Suppressor macrophage (primary cell): Measurements from ENCODE around the gene GSTT2.
"Not testable (repeated sequence)": the region's sequence is repeated elsewhere in the genome, so short reads cannot be mapped to it uniquely, and the experiment has no call there.

Experiments
- DNase-seq, 4 experiments: peaks; one replicate each; pipeline ENCODE4 v3.0.0-alpha.2; 2020 to 2022
- total RNA-seq, 17 experiments: gene quantifications; one replicate each; lab custom pipeline; 2026; ENCODE audit warnings: mixed read lengths in 6 of 17, inconsistent platforms in 3 of 17; lab: John Stamatoyannopoulos, UW

The GSTT2 gene
- total RNA-seq, result 0 to 0.18 (median 0) reads per million in 17 experiments

- DNase-seq, result not testable (repeated sequence)
Observed at GRCh38 chr22:23979557-23980240, at the start of gene GSTT2. Gene GSTT2, plus strand, starts transcription at chr22:23980134.

- no peak for DNase-seq
Observed at GRCh38 chr22:23938328-23939016, 41.5 kb upstream of the GSTT2 start.

GRCh38 chr22:23939017-23939357 lies 40.9 kb upstream of the GSTT2 start:
- DNase-seq, result no peak

- DNase-seq, result not testable (repeated sequence)
Observed at GRCh38 chr22:23940166-23940565, 39.8 kb upstream of the GSTT2 start.

GRCh38 chr22:23947391-23947790 lies 32.5 kb upstream of the GSTT2 start:
- not testable (repeated sequence) for DNase-seq

DNA sequence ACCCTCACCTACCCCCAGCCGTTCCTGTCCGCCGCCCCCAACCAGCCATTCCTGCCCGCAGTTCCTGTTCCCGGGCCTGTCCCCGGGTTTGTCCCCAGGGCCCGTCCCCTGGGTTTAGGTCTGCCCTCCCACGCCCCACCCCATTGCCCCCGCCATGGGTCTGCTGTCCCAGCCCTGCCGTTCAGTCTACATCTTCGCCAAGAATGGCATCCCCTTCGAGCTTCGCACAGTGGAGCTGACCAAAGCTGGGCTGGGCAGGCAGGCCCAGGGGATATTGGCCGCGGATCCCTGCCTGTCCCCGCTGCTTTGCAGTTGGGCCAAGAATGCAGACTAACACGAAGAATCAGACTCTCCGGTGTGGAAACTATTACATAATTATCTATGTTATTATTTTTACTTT lies 30.2 kb upstream of the GSTT2 start:
- DNase-seq, result not testable (repeated sequence)

DNA sequence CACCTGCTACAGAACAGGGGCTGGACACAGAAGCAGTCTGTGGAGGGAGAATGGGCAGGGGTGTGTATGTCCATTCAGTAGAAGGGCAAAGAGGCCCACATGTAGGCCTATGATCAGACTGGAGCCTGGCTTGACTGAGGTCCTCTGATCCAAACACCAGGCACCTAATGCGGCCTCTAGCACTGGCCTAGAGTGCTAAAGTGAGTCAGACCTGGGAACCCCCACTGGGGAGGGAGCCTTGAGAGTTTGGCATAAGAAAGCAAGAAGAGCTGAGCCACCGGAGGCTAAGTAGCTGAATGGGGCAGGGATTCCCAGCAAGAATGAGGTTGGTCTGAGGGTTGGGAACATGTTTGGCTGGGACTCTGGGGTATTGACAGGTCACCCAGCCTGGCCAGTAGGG lies 28.6 kb upstream of the GSTT2 start:
- DNase-seq, result peak in 1 of 4 experiments; percentile 7

DNA sequence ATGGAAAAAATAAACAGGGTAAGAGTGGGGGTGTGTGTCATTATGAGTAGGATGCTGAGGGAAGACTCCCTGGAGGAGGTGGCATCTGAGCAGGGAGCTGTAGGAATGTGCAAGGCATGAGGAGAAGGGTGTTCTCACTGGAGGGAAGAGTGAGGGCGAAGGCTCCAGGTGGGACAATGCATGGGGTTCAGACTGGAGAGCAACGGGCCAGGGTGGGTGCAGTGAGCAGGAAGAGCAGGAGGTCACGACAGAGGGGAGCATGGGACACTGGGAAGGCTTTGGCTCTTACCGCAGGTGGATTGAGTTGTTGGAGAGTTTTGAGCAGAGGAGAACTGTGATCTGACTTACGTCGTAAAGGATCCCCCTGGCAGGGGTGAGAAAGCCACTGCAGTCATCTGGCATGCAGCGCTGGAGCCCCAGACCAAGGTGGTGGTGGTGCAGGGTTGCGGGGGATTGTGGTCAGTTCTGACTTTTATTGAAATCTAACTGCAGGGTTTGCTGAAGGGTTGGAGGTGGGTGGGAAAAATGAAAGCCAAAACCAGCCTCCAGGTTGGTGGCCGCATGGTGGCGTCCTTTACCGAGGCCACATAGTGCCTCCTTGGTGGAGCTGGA lies 27.0 kb upstream of the GSTT2 start:
- not testable (repeated sequence) for DNase-seq

GRCh38 chr22:23953485-23953884 lies 26.4 kb upstream of the GSTT2 start:
- DNase-seq, result not testable (repeated sequence)

DNA sequence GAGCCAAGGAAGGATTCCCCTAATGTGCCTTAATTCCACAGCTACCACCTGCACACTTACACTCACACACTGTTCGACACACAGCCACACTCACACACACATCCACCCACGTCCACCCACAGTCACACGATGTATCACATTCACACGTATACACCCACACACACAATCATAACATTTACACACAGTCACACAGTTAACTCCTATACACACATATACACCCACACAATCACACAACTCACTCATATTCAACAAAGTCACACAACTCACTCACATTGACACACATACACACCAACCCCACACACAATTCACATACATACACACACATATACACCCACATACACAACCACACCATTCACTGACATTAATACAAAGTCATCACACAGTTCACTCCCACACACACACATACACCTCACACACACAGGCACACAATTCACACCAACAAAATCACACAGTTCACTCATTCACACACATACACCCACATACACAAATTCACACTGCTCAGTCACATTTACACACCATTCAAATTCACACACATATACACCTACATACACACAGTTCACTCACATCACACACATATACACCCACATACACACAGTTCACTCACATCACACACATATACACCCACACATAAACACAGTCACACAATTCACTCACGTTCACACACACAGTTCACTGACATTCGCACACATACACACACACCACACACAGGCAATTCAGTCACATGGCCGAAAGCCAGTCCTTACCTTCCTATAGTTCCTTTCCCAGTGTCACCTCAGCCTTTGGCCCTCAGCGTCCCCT lies 25.5 kb upstream of the GSTT2 start:
- DNase-seq, result not testable (repeated sequence)

GRCh38 chr22:23954991-23955305 lies 25.0 kb upstream of the GSTT2 start:
- DNase-seq, result not testable (repeated sequence)

DNA sequence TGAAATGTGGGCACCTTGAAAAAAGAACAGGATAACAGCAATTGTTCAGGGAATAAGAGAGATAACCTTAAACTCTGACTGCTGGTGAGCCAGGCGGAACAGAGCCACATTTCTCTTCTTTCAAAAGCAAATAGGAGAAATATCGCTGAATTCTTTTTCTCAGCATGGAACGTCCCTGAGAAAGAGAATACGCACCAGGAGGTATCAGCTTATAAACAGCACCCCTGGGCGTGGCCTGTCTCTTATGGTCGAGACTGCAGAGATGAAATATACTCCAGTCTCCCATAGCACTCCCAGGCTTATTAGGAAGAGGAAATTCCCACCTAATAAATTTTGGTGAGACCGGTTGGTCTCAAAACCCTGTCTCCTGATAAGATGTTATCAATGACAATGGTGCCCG lies 24.0 kb upstream of the GSTT2 start:
- DNase-seq, result not testable (repeated sequence)

GRCh38 chr22:23956301-23956900 lies 23.5 kb upstream of the GSTT2 start:
- DNase-seq, result peak; percentile 78 to 90 (median 84)

DNA sequence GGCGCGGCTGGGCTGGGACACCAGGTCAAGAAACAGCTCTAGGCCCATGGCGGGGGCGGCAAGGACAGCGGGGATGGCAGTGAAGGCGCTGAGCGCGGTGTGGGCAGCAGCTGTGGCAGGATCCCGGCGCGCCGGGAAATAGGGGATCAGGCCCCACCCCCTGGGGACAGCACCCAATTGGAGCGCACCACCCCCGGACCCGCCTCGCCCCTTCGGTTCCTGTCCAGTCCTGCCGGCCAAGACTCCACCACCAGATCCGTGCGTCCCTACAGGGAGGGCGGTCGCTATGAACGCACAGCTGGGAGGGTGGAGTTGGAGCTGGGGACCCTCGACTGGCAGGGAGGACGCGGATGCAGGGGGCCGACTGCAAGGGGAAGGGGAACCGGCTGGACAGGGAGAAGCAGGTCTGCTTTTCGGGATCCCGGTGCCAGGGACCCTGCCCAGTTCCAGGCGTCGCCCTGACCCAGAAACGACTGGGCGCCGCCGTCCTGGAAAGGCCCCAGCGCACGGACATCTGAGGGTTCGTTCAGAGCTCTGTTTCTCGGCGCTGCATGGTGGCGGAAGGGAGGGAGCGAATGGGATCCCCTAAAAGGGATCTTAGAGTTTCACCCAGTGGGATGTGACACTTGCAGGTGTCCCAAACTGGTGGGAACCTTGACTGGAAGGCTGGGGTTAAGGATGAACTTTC lies 18.7 kb upstream of the GSTT2 start, which contains the start of gene GSTT2B:
GSTT2B (minus strand) TSS at position 112 of the 688 bp plus-strand sequence; CDS start at position 48, 64 bp downstream.
- not testable (repeated sequence) for DNase-seq

DNA sequence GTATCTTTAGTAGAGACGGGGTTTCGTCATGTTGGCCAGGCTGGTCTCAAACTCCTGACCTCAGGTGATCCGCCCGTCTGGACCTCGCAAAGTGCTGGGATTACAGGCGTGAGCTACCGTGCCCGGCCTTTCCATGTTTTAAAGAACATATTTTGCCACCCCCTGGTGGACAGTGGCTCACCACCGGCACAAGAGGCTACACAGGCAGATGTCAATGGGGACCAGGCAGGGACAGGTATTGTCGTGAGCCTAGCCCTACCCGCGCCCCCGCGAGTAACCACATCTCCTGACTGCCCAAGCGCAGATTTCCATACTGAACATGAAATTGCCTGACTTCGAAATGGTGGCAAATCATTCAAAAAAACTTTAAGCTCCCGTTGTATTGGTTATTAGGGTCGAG lies 13.8 kb upstream of the GSTT2 start:
- not testable (repeated sequence) for DNase-seq

DNA sequence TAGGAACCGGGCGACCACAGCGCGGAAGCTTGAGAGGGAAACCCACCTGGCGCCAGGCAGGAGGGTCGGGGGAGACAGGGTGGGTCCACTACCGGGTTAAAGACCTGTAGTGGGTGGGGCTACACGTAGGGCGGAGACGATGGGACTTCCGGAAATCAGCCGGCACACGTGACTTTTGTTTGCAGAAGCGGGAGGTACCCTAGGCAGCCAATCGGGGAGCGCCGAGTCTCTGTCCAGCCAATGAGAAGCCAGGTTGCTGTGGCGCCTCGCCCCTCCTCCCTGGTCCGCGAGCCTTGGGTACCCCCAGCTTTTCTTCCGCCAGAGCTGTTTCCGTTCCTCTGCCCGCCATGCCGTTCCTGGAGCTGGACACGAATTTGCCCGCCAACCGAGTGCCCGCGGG lies 13.4 kb upstream of the GSTT2 start, which contains the start of gene DDTL:
DDTL (plus strand) TSS at position 321 of the 400 bp plus-strand sequence; CDS start at position 348, 27 bp downstream.
- DNase-seq, result not testable (repeated sequence)

DNA sequence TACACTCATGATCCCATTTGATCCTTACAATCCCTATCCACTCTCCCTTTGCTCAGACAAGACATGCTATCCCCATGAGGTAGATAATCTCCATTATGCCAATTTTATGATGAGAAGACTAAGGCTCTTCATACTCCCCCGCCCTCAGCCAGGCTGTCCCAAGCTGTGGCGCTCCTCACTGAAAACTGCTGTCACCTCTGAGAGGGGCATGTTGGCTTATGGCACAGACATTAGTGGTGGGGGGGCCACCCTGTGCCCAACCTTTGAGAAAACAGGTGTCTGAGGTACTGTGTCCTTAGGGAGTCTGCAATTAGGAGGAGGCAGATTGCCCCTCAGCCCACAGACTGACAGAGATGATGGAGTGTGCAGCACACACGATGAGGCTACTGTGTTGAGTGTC lies 10.9 kb upstream of the GSTT2 start:
- no peak for DNase-seq

DNA sequence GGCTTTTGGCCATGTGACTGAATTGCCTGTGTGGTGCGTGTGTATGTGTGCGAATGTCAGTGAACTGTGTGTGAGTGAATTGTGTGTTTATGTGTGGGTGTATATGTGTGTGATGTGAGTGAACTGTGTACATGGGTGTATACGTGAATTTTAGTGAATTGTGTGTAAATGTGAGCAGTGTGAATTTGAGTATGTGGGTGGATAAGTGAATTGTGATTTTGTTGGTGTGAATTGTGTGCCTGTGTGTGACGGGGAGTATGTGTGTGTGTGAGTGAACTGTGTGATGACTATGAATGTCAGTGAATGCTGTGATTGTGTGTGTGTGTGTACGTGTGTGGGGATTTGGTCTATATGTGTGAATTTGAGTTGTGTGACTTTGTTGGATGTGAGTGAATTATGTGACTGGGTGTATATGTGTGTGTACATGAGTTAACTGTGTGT lies 9.7 kb upstream of the GSTT2 start:
- no peak for DNase-seq

DNA sequence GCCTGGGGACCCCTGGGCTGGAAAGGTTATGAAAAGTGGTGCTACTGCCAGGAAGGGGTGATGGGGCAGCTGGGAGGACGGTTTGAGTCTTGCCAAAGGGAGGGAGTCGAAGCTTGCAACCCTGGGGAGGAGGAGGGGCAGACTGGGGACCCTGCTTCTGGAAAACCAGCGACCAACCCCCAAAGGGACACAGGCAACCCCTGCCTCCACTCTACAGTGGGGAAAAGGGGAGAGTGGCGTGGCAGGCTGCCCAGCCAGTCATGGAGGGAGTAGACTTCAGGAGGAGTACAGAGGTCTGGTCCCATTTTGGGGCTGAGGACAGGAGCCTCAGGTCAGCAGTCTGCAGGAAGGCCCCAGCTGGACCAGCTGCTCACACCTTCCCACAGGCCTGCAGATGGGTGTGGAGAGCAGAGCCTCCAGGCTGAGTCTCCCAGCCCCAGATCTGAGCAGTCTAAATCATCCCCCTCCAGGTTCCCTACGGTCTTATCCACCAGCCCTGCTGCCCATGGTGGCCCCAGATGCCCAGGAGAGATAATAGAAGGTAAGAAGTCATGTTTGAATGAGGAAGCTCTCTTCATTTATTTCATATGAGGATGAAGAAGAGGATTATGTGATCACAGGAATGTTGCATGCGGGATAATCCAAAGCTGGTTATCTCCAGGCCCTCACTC lies 9.0 kb upstream of the GSTT2 start:
- no peak for DNase-seq

DNA sequence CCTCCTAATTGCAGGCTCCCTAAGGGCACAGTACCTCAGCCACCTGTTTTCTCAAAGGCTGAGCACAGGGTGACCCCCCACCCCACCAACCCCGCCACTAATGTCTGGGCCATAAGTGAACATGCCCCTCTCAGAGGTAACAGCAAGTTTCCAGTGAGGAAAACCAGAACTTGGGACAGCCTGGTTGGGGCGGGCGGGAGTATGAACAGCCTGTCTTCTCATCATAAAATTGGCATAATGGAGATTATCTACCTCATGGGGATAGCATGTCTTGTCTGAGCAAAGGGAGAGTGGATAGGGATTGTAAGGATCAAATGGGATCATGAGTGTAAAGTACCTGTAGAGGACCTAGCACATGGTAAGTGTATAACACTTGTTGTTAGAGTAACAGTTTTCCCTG lies 8.0 kb upstream of the GSTT2 start:
- not testable (repeated sequence) for DNase-seq

DNA sequence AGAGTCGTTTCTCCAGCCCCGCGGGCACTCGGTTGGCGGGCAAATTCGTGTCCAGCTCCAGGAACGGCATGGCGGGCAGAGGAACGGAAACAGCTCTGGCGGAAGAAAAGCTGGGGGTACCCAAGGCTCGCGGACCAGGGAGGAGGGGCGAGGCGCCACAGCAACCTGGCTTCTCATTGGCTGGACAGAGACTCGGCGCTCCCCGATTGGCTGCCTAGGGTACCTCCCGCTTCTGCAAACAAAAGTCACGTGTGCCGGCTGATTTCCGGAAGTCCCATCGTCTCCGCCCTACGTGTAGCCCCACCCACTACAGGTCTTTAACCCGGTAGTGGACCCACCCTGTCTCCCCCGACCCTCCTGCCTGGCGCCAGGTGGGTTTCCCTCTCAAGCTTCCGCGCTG lies 5.6 kb upstream of the GSTT2 start, which contains the start of gene DDT:
DDT (minus strand) TSS at position 97 of the 400 bp plus-strand sequence; CDS start at position 70, 27 bp downstream.
- DNase-seq, result not testable (repeated sequence)
